NT2/D1 (cell line): ENCODE measurements around the gene TOX2.

Experiments
- DNase-seq: peaks from one replicate; pipeline ENCODE4 v3.0.0-alpha.2; 2011; ENCODE audit warnings: low read depth, low spot score
- H3K27me3 ChIP-seq: 2 replicates; pipeline ENCODE4 v1.6.0; 2011; ENCODE audit warnings: mild to moderate bottlenecking; ENCODE audit not compliant: insufficient read length, insufficient read depth
- H3K36me3 ChIP-seq: 2 replicates; pipeline ENCODE4 v1.6.1; 2011; ENCODE audit warnings: mild to moderate bottlenecking, low read length, mixed read lengths; ENCODE audit not compliant: insufficient read depth, insufficient read length
- H3K4me1 ChIP-seq: 2 replicates; pipeline ENCODE4 v1.5.1; 2011; ENCODE audit not compliant: insufficient read depth, insufficient read length
- H3K4me3 ChIP-seq: 2 replicates; pipeline ENCODE4 v1.5.1; 2011; ENCODE audit warnings: low read depth; ENCODE audit not compliant: insufficient read length
- H3K9ac ChIP-seq: 2 replicates; pipeline ENCODE4 v1.6.0; 2011; ENCODE audit warnings: low read depth; ENCODE audit not compliant: insufficient read length
- H3K9me3 ChIP-seq: 2 replicates; pipeline ENCODE4 v1.5.1; 2011; ENCODE audit warnings: mild to moderate bottlenecking, low read length; ENCODE audit not compliant: insufficient read depth
- SUZ12 ChIP-seq: IDR thresholded peaks from 2 replicates; pipeline ENCODE4 v1.6.1; 2011; ENCODE audit not compliant: insufficient read length, insufficient read depth; ENCODE audit errors: extremely low read depth
- YY1 ChIP-seq: IDR thresholded peaks from 2 replicates; pipeline ENCODE4 v1.6.1; 2011; ENCODE audit not compliant: insufficient read length, insufficient read depth
- ZNF274 ChIP-seq: IDR thresholded peaks from 2 replicates; pipeline ENCODE4 v1.6.1; 2011; ENCODE audit warnings: mild to moderate bottlenecking, low read depth, low read length

TOX2 gene

GRCh38 chr20:44081888-44082287 is 167.2 kb downstream of the TOX2 start:
- Histone ChIP-seq H3K9me3 (no peaks in the 10 kb centered on the region), H3K4me3 (no peak overlapping the region), H3K9ac (no peak overlapping the region), H3K36me3 (no peaks in the 10 kb centered on the region), H3K27me3 (no peaks in the 10 kb centered on the region), H3K4me1 (no peaks in the 10 kb centered on the region)
- no peak for DNase-seq
- TF ChIP-seq ZNF274, result no peak

GRCh38 chr20:44083220-44083933 is 168.7 kb downstream of the TOX2 start:
- Histone ChIP-seq H3K4me3 (no peak overlapping the region), H3K9me3 (no peaks in the 10 kb centered on the region), H3K36me3 (no peaks in the 10 kb centered on the region), H3K4me1 (peaks cover 2% of the 10 kb centered on the region), H3K9ac (no peak overlapping the region), H3K27me3 (no peaks in the 10 kb centered on the region)
- DNase-seq, result no peak
- TF ChIP-seq YY1 (no peak), SUZ12 (no peak), ZNF274 (no peak)

GRCh38 chr20:44084439-44084838 is 169.8 kb downstream of the TOX2 start:
- Histone ChIP-seq H3K9ac (no peak overlapping the region), H3K36me3 (no peaks in the 10 kb centered on the region), H3K27me3 (no peaks in the 10 kb centered on the region), H3K4me1 (peaks cover 2% of the 10 kb centered on the region), H3K4me3 (no peak overlapping the region), H3K9me3 (no peaks in the 10 kb centered on the region)
- no peak for DNase-seq
- TF ChIP-seq ZNF274 (no peak), SUZ12 (no peak)

GRCh38 chr20:44084891-44085290 is 170.2 kb downstream of the TOX2 start:
- Histone ChIP-seq H3K4me3 (no peak overlapping the region), H3K9ac (no peak overlapping the region), H3K36me3 (no peaks in the 10 kb centered on the region), H3K9me3 (no peaks in the 10 kb centered on the region), H3K4me1 (peaks cover 2% of the 10 kb centered on the region), H3K27me3 (no peaks in the 10 kb centered on the region)
- no peak for TF ChIP-seq SUZ12
- no peak for TF ChIP-seq YY1
- no peak for TF ChIP-seq ZNF274
- no peak for DNase-seq

GRCh38 chr20:44085616-44086434 is 171.2 kb downstream of the TOX2 start:
- no peak for DNase-seq
- Histone ChIP-seq H3K9me3 (no peaks in the 10 kb centered on the region), H3K27me3 (no peaks in the 10 kb centered on the region), H3K36me3 (no peaks in the 10 kb centered on the region), H3K9ac (no peak overlapping the region), H3K4me3 (no peak overlapping the region), H3K4me1 (peaks cover 2% of the 10 kb centered on the region)
- no peak for TF ChIP-seq ZNF274
- TF ChIP-seq YY1, result no peak

GRCh38 chr20:44087051-44087856 is 172.6 kb downstream of the TOX2 start:
- H3K4me1 ChIP-seq, result peaks cover 2% of the 10 kb centered on the region
- no peak for DNase-seq
- H3K36me3 ChIP-seq, result no peaks in the 10 kb centered on the region
- no peak for TF ChIP-seq YY1
- TF ChIP-seq SUZ12, result no peak
- no peak for TF ChIP-seq ZNF274
- no peaks in the 10 kb centered on the region for H3K9me3 ChIP-seq
- H3K27me3 ChIP-seq, result no peaks in the 10 kb centered on the region
- H3K9ac ChIP-seq, result no peak overlapping the region
- H3K4me3 ChIP-seq, result no peak overlapping the region

- TF ChIP-seq ZNF274 (no peak), YY1 (no peak), SUZ12 (no peak)
- DNase-seq, result no peak
- no peaks in the 10 kb centered on the region for H3K9me3 ChIP-seq
Observed at GRCh38 chr20:44087857-44088120, 173.1 kb downstream of the TOX2 start.

More at GRCh38 chr20:44087857-44088120, 173.1 kb downstream of the TOX2 start:
- Histone ChIP-seq H3K9ac (no peak overlapping the region), H3K4me1 (peaks cover 2% of the 10 kb centered on the region), H3K27me3 (no peaks in the 10 kb centered on the region), H3K4me3 (no peak overlapping the region), H3K36me3 (no peaks in the 10 kb centered on the region)
